ENCODE data around the gene HYAL3.
A peak's percentile ranks its signal among the peaks of the same experiment; 100 is the strongest.
"Not testable (repeated sequence)": the region's sequence is repeated elsewhere in the genome, so short reads cannot be mapped to it uniquely, and the experiment has no call there.

HYAL3 gene

GRCh38 chr3:50288387-50289007 is 10.7 kb downstream of the HYAL3 start:
- no peak for DNase-seq

DNA sequence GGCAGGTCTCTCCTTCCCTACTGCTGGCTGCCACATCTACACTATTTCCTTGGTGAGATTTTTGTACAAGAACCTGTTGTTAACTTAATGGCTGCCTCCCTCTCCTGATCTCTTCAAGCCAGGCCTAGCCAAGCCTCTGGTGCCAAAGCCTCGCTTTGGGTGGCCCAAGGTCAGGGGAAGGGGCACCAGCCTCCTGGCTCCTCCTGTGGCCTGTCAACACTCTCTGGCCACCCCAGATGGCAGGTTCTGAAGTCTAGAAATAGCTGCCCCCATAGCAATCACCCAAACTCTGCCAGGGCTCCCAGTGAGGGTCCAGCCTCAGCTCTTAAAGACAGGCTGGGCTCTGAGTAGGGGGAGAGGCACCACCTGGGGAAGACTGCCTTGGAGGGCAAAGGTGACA is 11.9 kb downstream of the HYAL3 start:
- DNase-seq = no peak

- DNase-seq = no peak
Observed at GRCh38 chr3:50286322-50287227, 12.6 kb downstream of the HYAL3 start.

GRCh38 chr3:50284121-50284520 is 15.1 kb downstream of the HYAL3 start:
- not testable (repeated sequence) for DNase-seq

GRCh38 chr3:50279255-50280016 is 19.8 kb downstream of the HYAL3 start:
- no peak for DNase-seq

GRCh38 chr3:50278880-50279224 is 20.4 kb downstream of the HYAL3 start, which contains the start of gene LSMEM2:
Gene LSMEM2, plus strand, starts transcription at chr3:50279087. Its CDS starts 27 bp downstream, at chr3:50279114.
- no peak for DNase-seq

- no peak for DNase-seq
Observed at GRCh38 chr3:50278123-50278879, 20.9 kb downstream of the HYAL3 start.

GRCh38 chr3:50276762-50277101 is 22.5 kb downstream of the HYAL3 start:
- DNase-seq = no peak

DNA sequence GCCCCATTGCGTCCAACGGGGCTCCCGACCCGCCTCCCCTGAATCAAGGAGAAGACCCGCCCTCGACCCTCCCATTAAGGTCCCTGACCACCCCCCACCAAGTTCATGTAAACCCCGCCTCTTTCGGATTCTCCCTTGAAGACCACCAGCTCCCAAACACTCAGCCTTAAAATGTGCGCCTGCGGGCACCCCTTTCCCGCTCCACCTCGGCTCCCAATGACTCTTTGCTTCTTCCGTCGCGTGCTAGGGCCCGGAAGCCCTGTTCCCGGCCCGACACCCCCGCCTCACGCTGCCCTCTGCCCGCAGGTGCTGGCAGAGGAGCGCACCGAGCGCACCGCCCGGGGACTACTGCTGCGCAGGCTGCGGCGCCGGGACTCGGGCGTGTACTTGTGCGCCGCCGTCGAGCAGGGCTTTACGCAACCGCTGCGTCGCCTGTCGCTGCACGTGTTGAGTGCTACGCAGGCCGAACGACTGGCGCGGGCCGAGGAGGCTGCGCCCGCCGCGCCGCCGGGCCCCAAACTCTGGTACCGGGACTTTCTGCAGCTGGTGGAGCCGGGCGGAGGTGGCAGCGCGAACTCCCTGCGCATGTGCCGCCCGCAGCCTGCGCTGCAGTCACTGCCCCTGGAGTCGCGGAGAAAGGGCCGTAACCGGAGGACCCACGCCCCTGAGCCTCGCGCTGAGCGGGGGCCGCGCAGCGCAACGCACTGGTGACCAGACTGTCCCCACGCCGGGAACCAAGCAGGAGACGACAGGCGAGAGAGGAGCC is 23.0 kb downstream of the HYAL3 start:
- DNase-seq = no peak

GRCh38 chr3:50275141-50275995 is 23.8 kb downstream of the HYAL3 start:
- no peak for DNase-seq

GRCh38 chr3:50274371-50275104 is 24.7 kb downstream of the HYAL3 start:
- peak; percentile 49 for DNase-seq

GRCh38 chr3:50273689-50274065 is 25.5 kb downstream of the HYAL3 start:
- DNase-seq = no peak

GRCh38 chr3:50272911-50273688 is 26.1 kb downstream of the HYAL3 start:
- DNase-seq = peak; percentile 92

GRCh38 chr3:50272538-50272910 is 26.7 kb downstream of the HYAL3 start:
- not testable (repeated sequence) for DNase-seq

DNA sequence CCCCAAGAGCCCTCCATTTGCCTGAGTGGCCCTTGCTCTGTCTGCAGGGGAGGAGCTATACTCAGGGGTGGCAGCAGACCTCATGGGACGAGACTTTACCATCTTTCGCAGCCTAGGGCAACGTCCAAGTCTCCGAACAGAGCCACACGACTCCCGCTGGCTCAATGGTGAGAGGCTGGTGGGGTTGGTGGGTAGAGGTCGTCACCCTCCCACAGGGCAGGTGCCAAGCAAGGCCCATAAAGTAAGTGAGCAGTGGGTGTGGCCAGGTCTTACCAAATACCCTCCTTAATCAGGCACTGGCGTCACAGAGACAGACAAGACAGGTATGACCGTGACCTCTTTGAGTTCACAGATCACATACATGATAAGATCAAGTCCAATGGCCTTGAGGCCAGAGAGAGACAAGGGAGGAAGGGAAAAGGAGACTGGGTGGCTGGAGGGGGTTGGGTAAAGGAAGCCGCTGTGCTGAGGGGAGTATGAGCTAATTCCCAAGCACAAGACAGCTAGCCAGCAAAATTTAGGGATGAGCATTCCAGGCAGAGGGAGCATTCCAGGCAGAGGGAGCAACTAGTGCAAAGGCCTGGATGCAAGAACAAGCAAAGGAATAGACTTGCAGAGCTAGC is 27.8 kb downstream of the HYAL3 start:
- no peak for DNase-seq

DNA sequence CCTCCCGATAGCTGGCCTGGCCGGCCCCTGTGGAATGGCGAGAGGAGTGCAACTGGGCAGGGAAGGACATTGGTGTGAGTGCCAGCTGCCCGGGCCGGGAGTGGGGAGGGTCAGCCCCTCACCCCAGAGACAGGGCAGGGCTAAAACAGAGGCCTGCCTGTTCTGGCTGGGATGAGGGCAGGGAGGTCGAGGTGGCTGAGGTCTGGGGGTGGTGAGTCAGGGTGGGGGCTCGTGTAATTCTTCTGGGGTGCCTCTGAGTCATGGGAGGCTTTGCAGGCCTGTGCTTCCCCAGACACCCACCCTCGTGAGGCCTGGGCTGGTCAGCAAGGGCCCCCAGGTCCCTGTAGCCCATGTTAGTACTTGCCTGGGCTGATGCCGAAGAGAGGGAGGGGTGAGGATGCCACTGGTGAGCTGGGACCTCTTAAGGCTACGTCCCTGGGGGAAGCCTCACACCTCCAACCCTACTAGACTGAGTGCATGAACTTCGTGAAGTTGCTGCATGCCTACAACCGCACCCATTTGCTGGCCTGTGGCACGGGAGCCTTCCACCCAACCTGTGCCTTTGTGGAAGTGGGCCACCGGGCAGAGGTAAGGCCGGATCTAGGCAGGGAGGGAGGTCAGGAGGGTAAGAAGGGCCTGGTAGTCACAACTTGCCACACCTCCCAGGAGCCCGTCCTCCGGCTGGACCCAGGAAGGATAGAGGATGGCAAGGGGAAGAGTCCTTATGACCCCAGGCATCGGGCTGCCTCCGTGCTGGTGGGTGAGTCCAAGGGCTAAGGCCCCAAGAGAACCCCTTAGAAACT is 28.6 kb downstream of the HYAL3 start:
- no peak for DNase-seq

- DNase-seq = no peak
Observed at GRCh38 chr3:50269977-50270413, 29.2 kb downstream of the HYAL3 start.

DNA sequence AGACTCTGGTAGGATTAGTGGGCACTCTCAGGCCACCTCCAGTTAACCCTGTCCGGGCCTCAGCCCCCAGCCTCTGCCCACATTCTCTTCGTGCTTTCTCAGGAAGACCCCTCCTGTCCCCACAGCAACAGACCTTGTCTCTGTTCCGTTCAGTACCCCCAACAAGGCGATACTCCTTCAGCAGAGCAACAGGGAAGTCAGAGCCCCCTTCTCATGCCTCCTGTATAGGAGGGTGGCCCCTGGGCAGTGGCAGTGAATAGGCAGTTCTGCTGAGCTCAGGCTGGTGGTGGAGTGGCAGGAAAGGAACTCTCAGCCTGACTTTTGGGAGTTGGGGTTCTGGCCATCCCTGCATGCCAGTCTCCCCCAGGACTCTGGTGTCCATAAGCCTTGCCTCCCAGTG is 29.7 kb downstream of the HYAL3 start:
- DNase-seq = no peak

Data from suppressor macrophage treated with lipopolysaccharide for 4 hours (primary cell).